Measurements from ENCODE around the gene FBXO17.

DNA sequence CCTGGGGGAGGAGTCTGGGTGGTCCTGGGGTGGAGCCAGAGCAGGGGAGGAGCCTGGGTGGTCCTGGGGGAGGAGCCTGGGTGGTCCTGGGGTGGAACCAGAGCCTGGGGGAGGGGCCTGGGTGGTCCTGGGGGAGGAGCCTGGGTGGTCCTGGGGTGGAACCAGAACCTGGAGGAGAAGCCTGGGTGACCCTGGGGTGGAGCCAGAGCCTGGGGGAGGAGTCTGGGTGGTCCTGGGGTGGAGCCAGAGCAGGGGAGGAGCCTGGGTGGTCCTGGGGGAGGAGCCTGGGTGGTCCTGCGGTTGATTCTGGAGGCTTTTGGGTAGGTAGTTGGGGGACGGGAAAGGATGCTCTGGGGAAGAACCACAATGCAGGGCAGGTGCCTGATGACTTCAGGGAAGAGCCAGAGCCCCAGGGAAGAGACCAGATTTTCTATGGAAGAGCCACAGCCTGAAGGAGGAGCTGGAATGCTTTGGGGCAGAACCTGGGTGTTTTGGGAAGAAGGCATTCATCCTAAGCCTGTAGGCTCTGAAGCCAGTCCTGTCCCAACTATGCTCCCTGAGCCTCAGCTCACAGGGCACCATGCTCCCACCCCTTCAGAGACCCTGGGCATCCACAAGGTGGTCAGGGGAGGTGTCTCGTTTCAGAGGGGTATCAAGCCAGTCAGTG, 29.8 kb downstream of the FBXO17 start:
- TF ChIP-seq EZH2 (IDR thresholded peaks at IDR 0.05; ENCODE audit: borderline replicate concordance, low read depth, low read length, severe bottlenecking) (no peak), CTCF (IDR thresholded peaks at IDR 0.05; ENCODE audit: extremely low read depth in 1 of 2, insufficient read depth in 1 of 2, low read depth in 1 of 2, low read length in 2 of 2) (no peak), POLR2A (IDR thresholded peaks at IDR 0.05; ENCODE audit: low read depth, low read length) (no peak), FOS (IDR thresholded peaks at IDR 0.05; ENCODE audit: borderline replicate concordance, insufficient read depth, low read length) (no peak), POLR2AphosphoS5 (IDR thresholded peaks at IDR 0.05; ENCODE audit: insufficient read depth, low read depth, low read length) (no peak), MAX (IDR thresholded peaks at IDR 0.05; ENCODE audit: insufficient read depth, insufficient read length) (no peak), JUN (IDR thresholded peaks at IDR 0.05; ENCODE audit: borderline replicate concordance, insufficient read depth, insufficient read length, low read depth) (no peak)

All from endothelial cell of umbilical vein (primary cell).